Measurements from ENCODE around the gene TSHZ3. TPM values are rescaled to one million over a fixed set of nuclear protein-coding genes. Genes with fewer than 3 reads are reported as not detected.

The TSHZ3 gene
- total RNA-seq, 1 donor from 2014 or later = 3.0 TPM

- no peaks in the 10 kb centered on the region for H3K9me3 Mint-ChIP-seq
- H3K27ac Mint-ChIP-seq (ENCODE audit: unreplicated experiment) = no peak overlapping the region
- no peaks in the 10 kb centered on the region for H3K27me3 Mint-ChIP-seq (ENCODE audit: low read depth)
- no peak for DNase-seq (ENCODE audit: low read depth, low spot score)
- H3K4me3 Mint-ChIP-seq = no peak overlapping the region
- no peaks in the 10 kb centered on the region for H3K36me3 Mint-ChIP-seq (ENCODE audit: low read depth)
- no peak for TF ChIP-seq CTCF (conservative IDR thresholded peaks at IDR 0.05)
- no peaks in the 10 kb centered on the region for H3K4me1 Mint-ChIP-seq
These were observed 44.4 kb downstream of the TSHZ3 start for GRCh38 chr19:31304831-31305312.

DNA sequence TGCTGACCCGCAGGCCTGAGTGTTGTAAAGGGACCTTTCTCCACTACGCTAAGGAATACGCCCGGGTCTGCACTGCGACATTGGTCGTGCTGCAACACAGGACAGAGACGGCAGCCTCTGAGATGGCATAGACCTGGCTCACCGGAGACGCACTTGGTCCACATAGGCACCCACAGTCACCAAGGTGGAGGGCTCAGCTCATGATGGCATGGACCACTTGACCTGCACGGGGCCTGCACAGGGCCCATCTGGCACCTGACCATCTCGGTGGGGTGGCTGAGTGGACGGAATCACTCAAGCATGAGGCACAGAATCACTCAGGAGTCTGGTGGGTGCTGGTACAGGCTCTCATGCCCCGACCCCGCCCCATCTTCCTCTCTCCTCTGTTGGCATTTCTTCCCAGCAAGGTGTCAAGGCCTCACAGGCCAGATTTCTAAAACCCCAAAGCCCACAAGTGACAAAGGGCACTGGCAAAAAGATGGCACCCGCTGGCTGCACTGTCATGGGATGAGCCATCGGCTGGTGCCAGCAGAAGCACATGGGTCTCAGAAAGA is 45.9 kb downstream of the TSHZ3 start:
- no peak for TF ChIP-seq CTCF (conservative IDR thresholded peaks at IDR 0.05)
- Mint-ChIP-seq H3K9me3 (no peaks in the 10 kb centered on the region), H3K4me1 (no peaks in the 10 kb centered on the region), H3K4me3 (no peak overlapping the region), H3K36me3 (ENCODE audit: low read depth) (no peaks in the 10 kb centered on the region), H3K27ac (ENCODE audit: unreplicated experiment) (no peak overlapping the region), H3K27me3 (ENCODE audit: low read depth) (no peaks in the 10 kb centered on the region)
- no peak for DNase-seq (ENCODE audit: low read depth, low spot score)

DNA sequence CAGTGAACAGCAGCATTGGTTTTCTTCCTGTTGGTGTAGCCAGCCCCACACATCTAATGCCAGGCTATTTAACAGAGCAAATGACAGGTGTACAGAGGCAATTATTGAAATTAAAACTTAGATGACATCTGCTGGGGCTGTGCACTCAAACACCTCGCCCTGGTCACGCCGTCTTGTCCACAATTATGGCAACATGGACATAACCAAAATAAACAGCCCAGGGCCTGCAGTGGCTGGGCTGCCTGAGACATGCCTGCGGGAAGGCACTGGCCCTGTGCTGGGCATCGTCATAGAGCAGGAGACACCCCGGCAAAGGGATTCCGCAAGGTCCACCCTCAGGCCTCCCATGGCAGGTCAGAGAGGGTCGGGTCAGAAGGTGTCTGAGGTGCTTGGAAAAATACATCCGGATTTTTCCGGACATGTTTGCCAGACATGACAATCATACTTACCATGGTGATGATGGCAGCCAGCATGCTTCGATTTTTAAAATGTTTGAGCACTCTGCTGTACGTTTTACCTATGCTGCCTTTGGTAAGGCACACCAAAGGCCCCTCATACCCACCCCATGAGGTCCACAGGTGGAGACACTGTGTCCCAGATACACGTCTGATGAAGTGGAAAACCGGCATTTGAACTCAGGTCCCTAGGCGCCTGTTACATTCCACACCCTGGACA is 47.8 kb downstream of the TSHZ3 start:
- TF ChIP-seq CTCF (conservative IDR thresholded peaks at IDR 0.05) = no peak
- H3K27ac Mint-ChIP-seq (ENCODE audit: unreplicated experiment) = no peak overlapping the region
- no peak overlapping the region for H3K4me3 Mint-ChIP-seq
- H3K4me1 Mint-ChIP-seq = no peaks in the 10 kb centered on the region
- no peaks in the 10 kb centered on the region for H3K27me3 Mint-ChIP-seq (ENCODE audit: low read depth)
- no peak for DNase-seq (ENCODE audit: low read depth, low spot score)
- H3K9me3 Mint-ChIP-seq = no peaks in the 10 kb centered on the region
- H3K36me3 Mint-ChIP-seq (ENCODE audit: low read depth) = no peaks in the 10 kb centered on the region

DNA sequence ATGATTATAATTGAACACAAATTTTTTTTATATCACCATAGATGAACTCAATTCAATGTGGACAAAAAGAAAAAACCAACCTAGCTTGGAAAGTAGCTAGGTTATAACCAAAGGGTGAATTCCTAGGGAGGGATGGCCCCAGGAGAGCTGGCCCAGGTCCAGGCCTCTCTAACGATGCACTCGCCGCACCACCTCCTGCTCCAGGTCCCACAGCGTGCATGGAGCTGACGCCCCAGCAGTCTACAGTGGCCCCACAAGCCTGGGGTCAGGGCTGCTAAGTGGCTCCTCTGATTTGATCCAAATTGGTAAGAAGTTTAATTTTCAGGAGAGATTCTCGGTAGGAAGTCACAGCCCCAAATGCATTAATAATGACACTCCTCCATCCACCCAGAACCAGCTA is 48.8 kb downstream of the TSHZ3 start:
- DNase-seq (ENCODE audit: low read depth, low spot score) = no peak

DNA sequence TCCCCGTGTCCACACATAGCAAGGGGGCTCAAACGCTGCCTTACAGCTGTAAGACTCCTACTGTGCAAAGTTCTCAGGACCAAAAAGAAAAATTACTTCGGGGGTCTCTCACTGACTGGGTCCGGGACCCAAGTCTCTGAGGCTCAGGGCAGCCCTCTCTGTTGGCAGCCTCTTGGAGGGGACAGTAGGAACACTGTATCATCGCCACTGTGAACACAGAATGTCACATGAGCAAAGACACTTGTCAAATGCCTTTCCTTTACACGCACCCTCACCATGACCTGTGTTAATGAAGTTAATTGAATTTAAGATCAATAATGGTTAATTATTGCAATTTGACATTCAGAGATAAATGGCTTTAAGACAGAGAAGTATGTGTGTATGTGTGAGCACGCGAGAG is 49.6 kb downstream of the TSHZ3 start:
- no peaks in the 10 kb centered on the region for H3K36me3 Mint-ChIP-seq (ENCODE audit: low read depth)
- no peak for DNase-seq (ENCODE audit: low read depth, low spot score)
- no peak overlapping the region for H3K27ac Mint-ChIP-seq (ENCODE audit: unreplicated experiment)
- H3K4me1 Mint-ChIP-seq = no peaks in the 10 kb centered on the region
- H3K4me3 Mint-ChIP-seq = no peak overlapping the region
- no peaks in the 10 kb centered on the region for H3K27me3 Mint-ChIP-seq (ENCODE audit: low read depth)
- H3K9me3 Mint-ChIP-seq = no peaks in the 10 kb centered on the region
- TF ChIP-seq CTCF (conservative IDR thresholded peaks at IDR 0.05) = no peak

More for the DNA sequence above, 48.8 kb downstream of the TSHZ3 start:
- Mint-ChIP-seq H3K36me3 (ENCODE audit: low read depth) (no peaks in the 10 kb centered on the region), H3K4me3 (no peak overlapping the region), H3K27ac (ENCODE audit: unreplicated experiment) (no peak overlapping the region), H3K27me3 (ENCODE audit: low read depth) (no peaks in the 10 kb centered on the region), H3K4me1 (no peaks in the 10 kb centered on the region), H3K9me3 (no peaks in the 10 kb centered on the region)
- no peak for TF ChIP-seq CTCF (conservative IDR thresholded peaks at IDR 0.05)
